Right lobe of liver (tissue), 4 donors: ENCODE results near the gene MAP4K3.

Source experiments
- CTCF ChIP-seq, 4 donors: fragments of 200-600 bp in 3 of 4; fragments of 450-650 bp in 1 of 4; IDR thresholded peaks; one replicate each; pipeline versions ENCODE4 v1.5.1 to v1.8.0; 2016 to 2022; ENCODE audit warnings: antibody characterized with exemption in 4 of 4, mild to moderate bottlenecking in 2 of 4
- POLR2A ChIP-seq: fragments of 450-650 bp; IDR thresholded peaks from one replicate; pipeline ENCODE4 v1.6.1; 2017; ENCODE audit warnings: antibody characterized with exemption, mild to moderate bottlenecking
- donor health status: DM: no; HTN: no; CAD: no.
- donor health status: DM: no; HTN: no; CAD: no.
- donor health status: DM: no; HTN: yes; CAD: no.

DNA sequence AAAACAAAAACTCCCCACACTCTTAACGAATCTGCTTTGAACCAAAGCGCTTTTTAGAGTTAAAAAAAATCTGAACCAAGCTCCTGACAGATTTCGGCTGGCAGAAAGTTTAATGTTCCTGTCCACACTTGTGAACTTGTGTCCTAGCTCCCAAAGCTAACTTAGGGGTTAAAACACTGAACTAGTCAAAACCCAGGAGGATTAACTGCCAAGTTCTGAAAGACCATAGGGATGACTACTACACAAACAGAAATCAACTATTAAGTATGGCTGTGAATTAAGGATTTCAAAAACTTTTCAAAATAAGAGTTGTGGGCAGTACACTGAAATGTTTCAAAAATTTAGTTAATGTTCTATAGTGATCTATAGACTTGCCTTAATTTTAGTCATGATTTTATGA, 167.1 kb downstream of the MAP4K3 start:
- no peak for TF ChIP-seq CTCF (IDR thresholded peaks at IDR 0.05)
- TF ChIP-seq POLR2A: no peak
